Peyer's patch (tissue), 4 donors: ENCODE measurements around the gene GPM6B.

Experiments
- CTCF ChIP-seq, 6 experiments: fragments of 450-650 bp in 4 of 6; fragments of 200-600 bp in 2 of 6; sonication (generic) in 1 of 6; IDR thresholded peaks; one replicate each; pipeline ENCODE4 v1.5.1; 2017 to 2019; ENCODE audit warnings: antibody characterized with exemption in 6 of 6, mild to moderate bottlenecking in 3 of 6, moderate library complexity in 1 of 6
- POLR2A ChIP-seq, 2 donors: fragments of 450-650 bp; IDR thresholded peaks; one replicate each; pipeline ENCODE4 v1.5.1; 2017; ENCODE audit warnings: antibody characterized with exemption in 2 of 2, mild to moderate bottlenecking in 2 of 2, moderate library complexity in 2 of 2

GRCh38 chrX:13750204-13750603 is 66.7 kb downstream of the GPM6B start:
- TF ChIP-seq CTCF (IDR thresholded peaks at IDR 0.05): peak; percentile 26 to 66 (median 52)
- no peak for TF ChIP-seq POLR2A (IDR thresholded peaks at IDR 0.05)
